Retinal pigment epithelial cell (primary cell): Measurements from ENCODE around the gene FRMD3.

ENCODE experiments used
- DNase-seq: peaks from one replicate; pipeline ENCODE4 v3.0.0-alpha.2; 2010; ENCODE audit warnings: low read depth
- H3K4me3 ChIP-seq: 2 replicates; pipeline ENCODE4 v1.5.1; 2011; ENCODE audit warnings: mild to moderate bottlenecking, low read length, control low read depth, moderate library complexity
- TF ChIP-seq, protein P1 (sequence below): conservative IDR thresholded peaks from 2 replicates; pipeline ENCODE4 v1.5.1; 2011; ENCODE audit warnings: low read depth, low read length, control low read depth, inconsistent platforms

Gene FRMD3

DNA sequence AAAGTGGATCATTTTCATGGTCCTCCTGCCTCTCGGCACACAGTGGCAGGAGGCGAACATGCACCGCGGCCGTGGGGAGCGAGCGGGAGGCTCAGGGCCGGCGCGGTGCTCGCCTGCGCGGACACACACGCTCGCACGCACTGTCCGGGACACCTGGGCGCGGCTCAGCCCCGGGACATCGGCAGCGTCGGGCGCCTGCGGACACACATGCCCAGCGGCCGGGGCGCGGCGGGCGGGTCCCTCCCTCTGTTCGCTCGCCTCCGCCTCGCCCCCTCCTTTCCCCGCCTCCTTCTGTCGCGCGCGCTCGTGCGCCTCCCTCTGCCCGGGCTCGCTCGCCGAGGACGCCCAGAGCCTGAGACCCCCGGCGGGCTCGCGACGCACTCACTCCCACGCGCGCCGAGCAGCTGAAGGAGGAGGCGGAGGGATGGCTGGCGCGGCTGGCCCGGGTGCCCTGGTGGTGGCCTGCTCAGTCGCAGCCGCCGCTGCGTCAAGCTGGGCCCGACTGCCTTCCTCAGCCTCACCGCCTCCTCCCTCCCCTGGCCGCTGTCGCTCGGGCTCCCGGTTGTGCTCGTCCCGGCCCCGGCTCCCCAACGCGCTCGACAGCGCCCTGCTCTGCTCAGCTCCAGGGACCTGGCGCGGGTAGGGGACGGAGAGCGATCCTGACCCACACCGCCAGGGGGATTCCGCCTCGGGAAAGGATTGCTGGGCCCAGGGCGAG, at the start of gene FRMD3:
FRMD3 (minus strand) TSS at position 230 of the 718 bp plus-strand sequence; CDS start at position 60, 170 bp downstream.
- peak within 1 kb of the TSS; percentile 37 for H3K4me3 ChIP-seq
- peak; percentile 15 for DNase-seq

DNA sequence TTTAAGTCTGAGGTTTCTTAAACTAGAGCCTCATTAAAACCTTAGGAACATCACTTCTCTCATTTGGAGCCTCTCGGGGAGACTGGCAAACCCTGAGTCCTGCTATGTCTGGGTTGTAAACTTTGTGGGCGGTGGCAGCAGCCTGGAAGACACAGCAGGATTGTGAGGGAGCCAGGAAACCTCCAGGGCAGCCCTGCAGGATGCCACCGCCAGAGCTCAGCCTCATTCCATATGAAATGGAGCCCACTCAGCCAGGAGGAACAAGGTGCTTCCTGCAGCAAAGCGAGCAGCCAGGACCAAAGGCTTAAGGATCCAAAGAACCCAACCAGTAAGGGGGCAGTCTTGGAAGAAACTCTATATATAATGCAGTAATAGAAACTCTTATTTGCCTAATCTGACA, 46.8 kb upstream of the FRMD3 start:
- no peak overlapping the region for H3K4me3 ChIP-seq
- TF ChIP-seq, protein P1, sequence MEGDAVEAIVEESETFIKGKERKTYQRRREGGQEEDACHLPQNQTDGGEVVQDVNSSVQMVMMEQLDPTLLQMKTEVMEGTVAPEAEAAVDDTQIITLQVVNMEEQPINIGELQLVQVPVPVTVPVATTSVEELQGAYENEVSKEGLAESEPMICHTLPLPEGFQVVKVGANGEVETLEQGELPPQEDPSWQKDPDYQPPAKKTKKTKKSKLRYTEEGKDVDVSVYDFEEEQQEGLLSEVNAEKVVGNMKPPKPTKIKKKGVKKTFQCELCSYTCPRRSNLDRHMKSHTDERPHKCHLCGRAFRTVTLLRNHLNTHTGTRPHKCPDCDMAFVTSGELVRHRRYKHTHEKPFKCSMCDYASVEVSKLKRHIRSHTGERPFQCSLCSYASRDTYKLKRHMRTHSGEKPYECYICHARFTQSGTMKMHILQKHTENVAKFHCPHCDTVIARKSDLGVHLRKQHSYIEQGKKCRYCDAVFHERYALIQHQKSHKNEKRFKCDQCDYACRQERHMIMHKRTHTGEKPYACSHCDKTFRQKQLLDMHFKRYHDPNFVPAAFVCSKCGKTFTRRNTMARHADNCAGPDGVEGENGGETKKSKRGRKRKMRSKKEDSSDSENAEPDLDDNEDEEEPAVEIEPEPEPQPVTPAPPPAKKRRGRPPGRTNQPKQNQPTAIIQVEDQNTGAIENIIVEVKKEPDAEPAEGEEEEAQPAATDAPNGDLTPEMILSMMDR, result no peak
- DNase-seq, result no peak

More for the DNA sequence above, at the start of gene FRMD3:
- TF ChIP-seq, protein P1, result peak; percentile 64

DNA sequence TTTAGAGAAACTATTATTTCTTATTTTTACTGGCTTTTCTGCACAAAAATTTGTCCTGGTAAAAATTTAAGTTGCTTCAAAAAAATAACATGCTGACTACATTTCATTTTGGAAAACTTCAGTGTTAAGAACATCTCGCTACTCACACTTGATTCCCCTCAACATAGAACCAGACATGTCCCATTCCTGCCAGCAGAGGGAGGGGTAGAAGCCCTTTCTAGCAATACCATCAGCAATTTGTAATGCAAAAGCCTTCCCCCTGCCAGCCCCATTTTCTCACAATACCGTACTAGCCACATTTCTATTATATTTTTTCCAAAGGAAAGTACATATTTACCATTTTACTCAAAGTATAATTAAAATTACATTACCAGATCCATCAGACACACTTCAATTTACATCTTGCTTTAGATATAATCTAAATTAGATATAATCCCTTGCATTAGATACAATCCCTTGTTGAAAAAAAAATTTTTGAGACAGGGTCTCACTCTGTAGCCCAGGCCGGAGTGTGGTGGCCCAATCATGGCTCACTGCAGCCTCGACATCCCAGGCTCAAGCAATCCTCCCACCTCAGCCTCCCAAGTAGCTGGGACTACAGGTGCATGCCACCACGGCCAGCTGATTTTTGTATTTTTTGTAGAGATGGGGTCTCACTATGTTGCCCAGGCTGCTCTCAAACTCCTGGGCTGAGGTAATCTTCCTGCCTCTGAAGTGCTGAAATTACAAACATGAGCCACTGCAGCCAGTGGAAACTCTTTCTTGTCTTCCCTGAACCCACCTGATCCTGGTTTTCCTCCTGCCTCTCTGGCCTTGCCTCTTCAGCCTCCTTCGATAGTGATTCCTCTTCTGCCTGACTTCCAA, 45.2 kb upstream of the FRMD3 start:
- TF ChIP-seq, protein P1, result peak; percentile 89
- H3K4me3 ChIP-seq, result no peak overlapping the region
- no peak for DNase-seq

DNA sequence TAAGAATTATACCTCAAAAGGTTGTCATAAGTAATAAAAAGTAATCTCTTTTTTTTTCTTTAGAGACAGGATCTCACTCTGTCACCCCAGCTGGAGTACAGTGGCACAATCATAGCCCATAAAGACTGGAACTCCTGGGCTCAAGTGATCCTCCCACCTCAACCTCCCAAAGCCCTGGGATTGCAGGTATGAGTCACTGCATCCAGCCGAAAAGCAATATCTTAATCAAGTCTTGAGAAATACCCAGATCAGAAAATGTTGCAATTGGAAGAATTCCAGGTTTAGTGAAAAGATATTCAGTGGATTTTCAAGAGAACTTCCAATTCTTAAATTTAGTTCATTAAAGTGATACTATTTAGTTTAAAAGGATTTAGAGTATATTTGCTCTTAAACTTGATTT, 43.8 kb upstream of the FRMD3 start:
- TF ChIP-seq, protein P1, result no peak
- DNase-seq, result peak; percentile 40
- no peak overlapping the region for H3K4me3 ChIP-seq

DNA sequence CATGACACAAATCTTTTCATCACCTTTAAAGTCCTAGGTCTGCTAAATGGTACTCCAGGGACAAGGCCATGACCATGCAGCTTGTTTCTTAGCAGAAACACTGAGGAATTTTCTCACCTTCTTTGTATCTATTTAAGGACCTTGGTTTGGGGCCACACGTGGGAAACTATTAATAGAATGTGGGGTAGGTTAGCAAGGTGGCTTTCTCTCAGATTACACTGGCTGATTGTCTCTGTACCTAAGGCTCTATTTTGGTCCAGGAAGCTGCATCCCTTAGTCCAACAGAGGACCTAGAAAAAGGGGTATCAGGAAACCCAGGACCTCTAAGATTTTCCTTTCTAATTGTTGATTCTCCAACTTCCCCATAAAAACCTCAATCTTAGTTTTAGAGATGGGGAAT, 36.3 kb upstream of the FRMD3 start:
- TF ChIP-seq, protein P1, result no peak
- H3K4me3 ChIP-seq, result no peak overlapping the region
- DNase-seq, result no peak

DNA sequence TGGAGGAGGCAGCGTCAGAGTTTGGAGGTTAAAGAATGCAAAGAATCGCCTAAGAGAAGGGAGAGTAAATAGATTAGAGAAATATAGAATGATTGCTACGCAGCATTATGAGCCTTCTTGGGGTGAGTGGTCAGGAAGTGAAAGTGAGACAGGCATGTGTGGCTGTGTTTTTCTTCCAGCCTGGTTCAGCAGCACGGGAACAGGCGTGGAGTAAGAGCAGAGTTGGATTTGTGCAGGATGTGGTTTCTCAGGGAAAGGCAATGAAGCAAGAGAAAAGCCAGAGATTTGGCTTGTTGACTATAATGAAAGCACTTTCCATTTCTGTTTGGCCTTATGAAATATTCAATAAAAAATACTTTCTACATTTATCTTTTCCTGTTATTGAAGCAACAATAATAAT, 34.3 kb upstream of the FRMD3 start:
- H3K4me3 ChIP-seq, result no peak overlapping the region
- TF ChIP-seq, protein P1, result no peak
- DNase-seq, result peak; percentile 32
